Hepatocyte (in vitro differentiated cells): ENCODE data around the gene NPEPL1. TPM values are rescaled to one million over a fixed set of nuclear protein-coding genes. Genes with fewer than 3 reads are reported as not detected.
"Not testable (repeated sequence)": the region's sequence is repeated elsewhere in the genome, so short reads cannot be mapped to it uniquely, and the experiment has no call there.

Experiments
- DNase-seq: peaks from one replicate; pipeline ENCODE4 v3.0.0-alpha.2; 2016; ENCODE audit warnings: low spot score
- H2AFZ ChIP-seq: fragments of 200-600 bp; sonication (generic); 2 replicates; pipeline ENCODE4 v1.6.0; 2016; ENCODE audit warnings: antibody characterized with exemption, mild to moderate bottlenecking
- H3K27ac ChIP-seq: fragments of 200-600 bp; sonication (generic); 2 replicates; pipeline ENCODE4 v1.5.1; 2016; ENCODE audit warnings: mild to moderate bottlenecking
- H3K27me3 ChIP-seq: fragments of 200-600 bp; sonication (generic); 2 replicates; pipeline ENCODE4 v1.6.1; 2016
- H3K36me3 ChIP-seq: fragments of 200-600 bp; sonication (generic); replicated peaks from 2 replicates; pipeline ENCODE4 v1.5.1; 2016; ENCODE audit warnings: low read depth; ENCODE audit not compliant: insufficient read depth
- H3K4me1 ChIP-seq: fragments of 200-600 bp; sonication (generic); 2 replicates; pipeline ENCODE4 v1.5.1; 2016; ENCODE audit warnings: mild to moderate bottlenecking, moderate library complexity; ENCODE audit not compliant: insufficient read depth
- H3K4me2 ChIP-seq: fragments of 200-600 bp; sonication (generic); 2 replicates; pipeline ENCODE4 v1.6.0; 2016
- H3K4me3 ChIP-seq: fragments of 200-600 bp; sonication (generic); 2 replicates; pipeline ENCODE4 v1.5.1; 2016; ENCODE audit warnings: mild to moderate bottlenecking
- H3K79me2 ChIP-seq: fragments of 200-600 bp; sonication (generic); 2 replicates; pipeline ENCODE4 v1.6.0; 2017; ENCODE audit warnings: mild to moderate bottlenecking
- H3K9me2 ChIP-seq: fragments of 200-600 bp; sonication (generic); replicated peaks from 2 replicates; pipeline ENCODE4 v1.6.0; 2017; ENCODE audit warnings: mild to moderate bottlenecking; ENCODE audit not compliant: insufficient read depth
- H3K9me3 ChIP-seq: fragments of 200-600 bp; sonication (generic); 2 replicates; pipeline ENCODE4 v1.5.1; 2016; ENCODE audit warnings: low read depth, mild to moderate bottlenecking
- H4K20me1 ChIP-seq: fragments of 200-600 bp; sonication (generic); 2 replicates; pipeline ENCODE4 v1.6.0; 2016; ENCODE audit warnings: mild to moderate bottlenecking; ENCODE audit not compliant: insufficient read depth, poor library complexity, severe bottlenecking
- CTCF ChIP-seq: fragments of 200-600 bp; sonication (generic); IDR thresholded peaks from 2 replicates; pipeline ENCODE4 v1.5.1; 2016; ENCODE audit warnings: antibody characterized with exemption, mild to moderate bottlenecking; ENCODE audit not compliant: poor library complexity
- EZH2 ChIP-seq: fragments of 200-600 bp; sonication (generic); IDR thresholded peaks from 2 replicates; pipeline ENCODE4 v1.6.1; 2016; ENCODE audit warnings: antibody characterized with exemption, mild to moderate bottlenecking, borderline replicate concordance
- EZH2phosphoT487 ChIP-seq: fragments of 200-600 bp; sonication (generic); IDR thresholded peaks from one replicate; pipeline ENCODE4 v1.6.1; 2018; ENCODE audit warnings: antibody characterized with exemption, mild to moderate bottlenecking, low read depth, moderate library complexity; ENCODE audit not compliant: unreplicated experiment, severe bottlenecking
- WGBS: methylation state at CpG from one replicate; pipeline ENCODE4 v1.1.6; 2016; ENCODE audit warnings: low lambda C conversion rate; ENCODE audit errors: missing lambda C conversion rate; 5-methylcytosine and 5-hydroxymethylcytosine counted together
- polyA plus RNA-seq: library from polyadenylated mRNA; unstranded; fragments of >200 nt; fragmentation: Nextera tagmentation; extraction: Ambion mirVana; gene quantifications from 2 replicates; pipeline ENCODE4 v1.2.1, GENCODE V29; 2016
- total RNA-seq: library from RNA; depleted of rRNA; stranded (reverse); fragments of >200 nt; gene quantifications from 2 replicates; pipeline ENCODE4 v1.2.3, GENCODE V29; 2014

NPEPL1 gene
- total and polyA plus RNA-seq, 2 experiments from 2014 or later = 15.2 to 42.3 TPM

GRCh38 chr20:58646703-58647102, 45.9 kb upstream of the NPEPL1 start:
- no peak for DNase-seq
- no peak for TF ChIP-seq EZH2
- no peak for TF ChIP-seq EZH2phosphoT487
- TF ChIP-seq CTCF = no peak
- H3K9me3 ChIP-seq = no peaks in the 10 kb centered on the region
- no peak overlapping the region for H3K27ac ChIP-seq
- peaks cover 6% of the 10 kb centered on the region for H3K79me2 ChIP-seq
- no peaks in the 10 kb centered on the region for H3K27me3 ChIP-seq
- H3K9me2 ChIP-seq = no peaks in the 10 kb centered on the region
- H3K4me1 ChIP-seq = peaks cover 5% of the 10 kb centered on the region
- no peak overlapping the region for H3K4me2 ChIP-seq
- WGBS = 70% methylated on average over 4 of the region's 4 CpGs
- no peak overlapping the region for H3K4me3 ChIP-seq
- H3K36me3 ChIP-seq = no peaks in the 10 kb centered on the region
- H2AFZ ChIP-seq = no peak overlapping the region
- no peaks in the 10 kb centered on the region for H4K20me1 ChIP-seq

DNA sequence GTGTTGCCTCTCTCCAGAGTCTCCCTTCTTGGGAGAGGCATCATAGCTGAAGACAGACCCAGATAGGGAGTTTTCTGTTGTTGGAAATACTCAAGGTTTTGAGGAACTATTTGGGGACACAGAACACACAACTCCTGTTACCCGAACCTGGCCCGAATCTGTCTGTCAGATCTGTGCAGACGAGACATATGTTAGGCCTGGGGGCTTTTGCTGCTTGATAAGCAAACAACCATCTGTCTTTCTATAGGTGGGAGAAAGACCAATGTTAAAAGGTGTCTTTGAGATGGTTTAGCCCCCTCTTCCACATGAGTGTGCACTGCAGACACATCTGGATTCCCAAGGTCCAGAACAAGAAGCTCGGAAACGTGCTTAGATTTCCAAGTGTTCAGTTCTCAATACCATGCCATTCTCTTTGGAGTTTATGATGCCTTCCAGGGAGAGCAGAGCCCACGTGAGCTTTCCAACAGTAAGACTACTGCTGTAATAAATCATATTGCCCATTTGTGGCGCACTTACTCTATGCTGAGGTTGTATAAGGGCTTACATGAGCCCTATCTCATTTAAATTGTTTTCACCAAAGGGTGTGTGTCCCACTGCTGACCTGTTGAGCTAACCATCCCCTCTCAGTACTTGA, 45.3 kb upstream of the NPEPL1 start:
- DNase-seq = no peak
- H3K9me3 ChIP-seq = no peaks in the 10 kb centered on the region
- no peak overlapping the region for H2AFZ ChIP-seq
- H4K20me1 ChIP-seq = no peaks in the 10 kb centered on the region
- TF ChIP-seq CTCF (no peak), EZH2phosphoT487 (no peak), EZH2 (no peak)
- no peaks in the 10 kb centered on the region for H3K27me3 ChIP-seq
- 73% methylated on average over 7 of the region's 7 CpGs for WGBS
- H3K4me1 ChIP-seq = peaks cover 5% of the 10 kb centered on the region
- H3K79me2 ChIP-seq = peaks cover 12% of the 10 kb centered on the region
- H3K4me3 ChIP-seq = no peak overlapping the region
- H3K36me3 ChIP-seq = no peaks in the 10 kb centered on the region
- H3K9me2 ChIP-seq = no peaks in the 10 kb centered on the region
- H3K4me2 ChIP-seq = no peak overlapping the region
- no peak overlapping the region for H3K27ac ChIP-seq

DNA sequence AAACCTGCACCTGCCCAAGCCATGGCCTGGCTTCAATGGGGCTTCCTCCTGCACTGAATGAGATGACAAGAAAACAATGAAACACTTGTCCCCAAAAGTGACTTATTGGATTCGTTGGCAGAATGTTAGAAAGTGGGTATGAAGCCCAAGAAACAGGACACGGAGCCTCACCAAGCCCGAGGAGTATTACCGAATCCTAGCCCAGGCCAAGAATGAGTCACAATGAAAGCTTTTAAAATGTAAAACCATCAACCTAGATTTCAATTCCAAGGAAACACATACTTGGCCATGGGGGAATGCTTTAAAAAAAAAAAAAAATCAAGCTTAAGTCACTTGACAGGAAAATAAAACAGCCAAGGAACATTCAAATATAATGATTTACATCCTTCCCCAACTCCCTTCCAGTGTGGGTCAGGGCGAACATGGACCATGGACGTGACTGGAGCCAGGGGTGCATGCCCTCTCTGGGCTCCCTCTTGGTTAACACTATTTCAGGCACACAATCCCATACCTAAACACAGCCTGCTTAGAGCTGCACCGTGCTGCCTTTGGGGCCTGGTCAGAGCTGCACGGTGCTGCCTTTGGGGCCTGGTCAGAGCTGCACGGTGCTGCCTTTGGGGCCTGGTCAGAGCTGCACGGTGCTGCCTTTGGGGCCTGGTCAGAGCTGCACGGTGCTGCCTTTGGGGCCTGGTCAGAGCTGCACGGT, 44.7 kb upstream of the NPEPL1 start:
- H3K9me3 ChIP-seq = no peaks in the 10 kb centered on the region
- H3K27me3 ChIP-seq = no peaks in the 10 kb centered on the region
- 90% methylated on average over 9 of the region's 12 CpGs for WGBS
- no peak for TF ChIP-seq CTCF
- TF ChIP-seq EZH2 = no peak
- no peak for TF ChIP-seq EZH2phosphoT487
- no peak overlapping the region for H2AFZ ChIP-seq
- DNase-seq = no peak
- no peak overlapping the region for H3K4me2 ChIP-seq
- H3K79me2 ChIP-seq = peaks cover 18% of the 10 kb centered on the region
- H4K20me1 ChIP-seq = peaks cover 6% of the 10 kb centered on the region
- H3K36me3 ChIP-seq = no peaks in the 10 kb centered on the region
- H3K4me1 ChIP-seq = peaks cover 5% of the 10 kb centered on the region
- H3K27ac ChIP-seq = no peak overlapping the region
- no peaks in the 10 kb centered on the region for H3K9me2 ChIP-seq
- no peak overlapping the region for H3K4me3 ChIP-seq

- Histone ChIP-seq H3K79me2 (peaks cover 23% of the 10 kb centered on the region), H4K20me1 (peaks cover 11% of the 10 kb centered on the region)
- not testable (repeated sequence) for H3K27ac ChIP-seq, H2AFZ ChIP-seq, DNase-seq, H3K36me3 ChIP-seq, H3K9me2 ChIP-seq, H3K4me1 ChIP-seq, H3K9me3 ChIP-seq, H3K27me3 ChIP-seq, H3K4me2 ChIP-seq, H3K4me3 ChIP-seq
- WGBS = 90% methylated on average over 6 of the region's 6 CpGs
Measured at GRCh38 chr20:58648502-58648825, 44.1 kb upstream of the NPEPL1 start.
